Naive thymus-derived CD8-positive, alpha-beta T cell (primary cell): ENCODE results near the gene OXCT2. TPM values are rescaled to one million over a fixed set of nuclear protein-coding genes. Genes with fewer than 3 reads are reported as not detected.
"Not testable (repeated sequence)": the region's sequence is repeated elsewhere in the genome, so short reads cannot be mapped to it uniquely, and the experiment has no call there.

ENCODE experiments used
- ATAC-seq, 2 donors: fragments of 150-1000 bp; cut with Tn5 transposase in 1 of 2; sonication (Bioruptor Pico), chemical (Tn5 transposase) in 1 of 2; 1 replicate in 1 of 2; 2 replicates in 1 of 2; pipeline ENCODE4 v1.10.0; 2021; ENCODE audit warnings: mild to moderate bottlenecking in 2 of 2, moderate library complexity in 2 of 2
- POLR2A ChIA-PET: fragments of 350-600 bp; sonication (Branson Sonifier 250); formaldehyde crosslinking; loops from one replicate; lab custom pipeline; 2021; ENCODE audit warnings: antibody characterized with exemption; lab: Charles Lee
- DNase-seq, 10 donors: peaks; one replicate each; pipeline versions ENCODE4 v3.0.0 to v3.0.0-alpha.2; 2020 to 2022
- H3K27ac Mint-ChIP-seq, 10 donors: one replicate each; pipeline ENCODE4 v1.8.0; 2020 to 2022; ENCODE audit warnings: mild to moderate bottlenecking in 10 of 10, mixed read lengths in 10 of 10, moderate library complexity in 4 of 10, inconsistent platforms in 1 of 10
- H3K27me3 Mint-ChIP-seq, 5 donors: one replicate each; pipeline ENCODE4 v1.8.0; 2021 to 2022; ENCODE audit warnings: mixed read lengths in 5 of 5
- H3K36me3 Mint-ChIP-seq, 3 donors: one replicate each; pipeline ENCODE4 v1.8.0; 2020 to 2022; ENCODE audit warnings: mixed read lengths in 3 of 3, mild to moderate bottlenecking in 2 of 3, inconsistent platforms in 1 of 3
- H3K4me1 Mint-ChIP-seq, 4 donors: one replicate each; pipeline ENCODE4 v1.8.0; 2021 to 2022; ENCODE audit warnings: mixed read lengths in 4 of 4
- H3K4me3 Mint-ChIP-seq, 10 donors: one replicate each; pipeline ENCODE4 v1.8.0; 2020 to 2022; ENCODE audit warnings: mild to moderate bottlenecking in 10 of 10, mixed read lengths in 10 of 10, moderate library complexity in 6 of 10, inconsistent platforms in 1 of 10
- H3K9me3 Mint-ChIP-seq, 9 donors: one replicate each; pipeline ENCODE4 v1.8.0; 2020 to 2022; ENCODE audit warnings: mixed read lengths in 9 of 9, mild to moderate bottlenecking in 3 of 9, inconsistent platforms in 1 of 9, moderate library complexity in 1 of 9
- polyA plus RNA-seq, 3 donors: library from polyadenylated mRNA; unstranded; fragments of 300-500 nt; fragmentation: Illumina TruSeq; gene quantifications; one replicate each; pipeline ENCODE4 v1.2.3, GENCODE V29; 2021
- total RNA-seq, 8 experiments: library from RNA in 2 of 8; stranded (reverse) in 2 of 8; gene quantifications; one replicate each; pipeline ENCODE4 v1.2.3 and lab custom pipeline; 2021 to 2026

Gene OXCT2
- total and polyA plus RNA-seq, 5 experiments from 2014 or later: not detected

DNA sequence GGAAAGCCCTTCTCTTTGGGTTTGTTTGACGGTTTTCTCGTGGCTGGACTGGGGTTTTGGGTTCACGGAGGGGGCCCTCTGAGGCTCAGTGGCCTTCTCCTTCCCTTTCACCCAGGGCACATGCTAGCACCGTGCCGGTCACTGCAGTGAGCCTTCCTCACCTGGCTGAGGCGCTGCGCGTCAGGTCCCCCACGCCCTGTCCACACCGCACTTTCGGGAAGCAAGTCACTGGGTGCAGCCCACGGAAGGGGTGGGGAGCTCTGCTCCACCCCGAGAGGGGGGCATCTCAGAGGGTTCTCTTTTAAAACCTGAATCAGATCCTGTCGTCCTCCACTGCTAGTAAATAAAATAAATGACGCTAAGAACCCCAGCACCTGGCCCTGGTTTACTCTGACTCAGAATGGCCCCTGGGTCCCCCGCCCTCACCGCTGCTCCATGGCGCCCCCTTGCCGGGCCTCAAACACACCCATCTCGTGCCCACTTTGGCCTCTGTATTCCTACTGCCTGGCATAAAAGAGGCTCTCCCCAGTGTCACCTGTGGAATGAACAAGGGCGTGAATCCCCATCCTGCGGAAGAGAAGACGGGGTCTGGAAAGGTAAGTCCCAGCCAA lies 2.3 kb upstream of the OXCT2 start:
- ATAC-seq: peak; percentile 53 to 70
- POLR2A ChIA-PET, H3K27ac Mint-ChIP-seq, H3K36me3 Mint-ChIP-seq, H3K4me1 Mint-ChIP-seq, DNase-seq, H3K27me3 Mint-ChIP-seq, H3K4me3 Mint-ChIP-seq, H3K9me3 Mint-ChIP-seq: not testable (repeated sequence)

DNA sequence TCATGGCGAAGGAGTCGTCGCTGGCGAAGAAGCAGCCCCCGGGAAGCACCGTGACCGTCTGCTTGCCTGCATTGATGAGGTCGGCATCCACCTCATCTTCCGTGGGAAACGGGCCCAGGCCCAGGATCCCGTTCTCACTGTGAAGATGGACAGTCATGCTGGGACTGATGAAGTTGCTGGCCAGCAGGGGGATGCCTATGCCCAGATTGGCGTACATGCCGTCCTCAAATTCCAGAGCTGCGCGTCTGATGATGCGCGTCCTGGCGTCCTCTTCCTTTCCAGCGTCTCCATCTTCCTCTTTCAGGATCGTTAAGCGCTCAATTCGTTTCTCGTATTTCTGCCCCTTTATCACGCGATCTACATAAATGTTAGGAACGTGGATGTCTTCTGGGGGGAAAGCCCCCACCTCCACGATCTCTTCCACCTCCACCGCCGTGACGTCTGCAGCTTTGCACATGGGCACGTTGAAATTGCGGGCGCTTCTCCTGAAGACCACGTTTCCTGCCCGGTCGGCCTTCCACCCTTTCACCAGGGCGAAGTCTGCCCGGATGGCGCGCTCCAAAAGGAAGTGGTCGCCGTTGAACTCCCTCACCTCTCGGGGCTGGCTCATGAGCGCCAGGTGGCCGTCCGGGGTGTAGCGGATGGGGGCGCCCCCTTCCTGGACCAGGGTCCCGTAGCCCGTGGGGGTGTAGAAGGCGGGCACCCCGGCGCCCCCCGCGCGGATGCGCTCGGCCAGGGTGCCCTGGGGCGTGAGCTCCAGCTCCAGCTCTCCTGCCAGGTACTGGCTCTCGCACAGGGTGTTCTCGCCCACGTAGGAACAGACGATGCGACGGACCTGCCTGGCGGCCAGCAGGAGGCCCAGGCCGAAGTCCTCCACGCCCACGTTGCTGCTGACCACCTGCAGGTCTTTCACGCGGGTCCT lies 787 bp downstream of the OXCT2 start:
- POLR2A ChIA-PET, H3K27me3 Mint-ChIP-seq, H3K9me3 Mint-ChIP-seq, H3K36me3 Mint-ChIP-seq, H3K27ac Mint-ChIP-seq, H3K4me1 Mint-ChIP-seq: not testable (repeated sequence)
- DNase-seq (peak in 1 of 10 donors; percentile 29), ATAC-seq (peak; percentile 42 to 65)
- H3K4me3 Mint-ChIP-seq: peak overlapping the region in 6 of 10 donors; percentile 18 to 59 (median 44)

DNA sequence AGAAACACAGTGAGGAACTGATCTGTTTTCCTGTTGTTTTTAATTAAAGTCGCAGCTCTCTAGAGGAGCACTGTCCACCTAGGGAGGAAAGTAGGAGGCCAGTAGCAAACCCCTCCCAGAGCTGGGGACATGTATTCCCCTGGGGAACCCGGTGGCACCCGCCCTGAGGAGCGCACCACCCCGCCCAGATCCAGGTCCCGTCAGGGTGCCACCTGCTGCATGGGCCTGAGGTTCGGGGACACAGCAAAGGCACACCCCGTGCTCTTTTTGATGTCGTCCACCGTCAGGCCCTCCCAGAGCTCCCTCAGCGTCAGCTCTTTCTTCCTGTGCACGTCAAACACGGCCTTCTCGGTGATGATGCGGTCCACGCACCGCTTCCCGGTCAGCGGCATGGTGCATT lies 1.6 kb downstream of the OXCT2 start:
- H3K27ac Mint-ChIP-seq, DNase-seq: not testable (repeated sequence)

DNA sequence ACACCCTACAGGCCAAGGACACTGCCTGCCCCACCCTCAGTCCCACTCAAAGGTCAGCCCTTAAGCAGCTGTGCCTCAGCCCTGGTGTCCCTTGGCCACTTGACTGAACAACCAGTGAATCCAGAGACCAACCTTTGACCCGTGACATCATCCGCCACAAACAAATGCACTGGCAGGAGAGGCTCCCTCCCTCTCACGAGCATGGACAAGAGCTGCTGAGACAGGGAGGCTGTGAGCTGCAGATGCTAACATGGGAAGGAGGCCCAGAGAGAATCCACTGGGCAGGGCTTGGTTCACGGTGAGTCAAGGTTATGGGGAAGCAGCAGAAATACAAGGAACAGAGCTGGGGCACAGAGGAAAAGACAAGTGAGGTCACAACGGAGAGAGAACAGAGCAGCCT lies 4.7 kb downstream of the OXCT2 start:
- DNase-seq, H3K27me3 Mint-ChIP-seq, POLR2A ChIA-PET, H3K4me1 Mint-ChIP-seq, H3K27ac Mint-ChIP-seq, H3K9me3 Mint-ChIP-seq, H3K4me3 Mint-ChIP-seq, ATAC-seq, H3K36me3 Mint-ChIP-seq: not testable (repeated sequence)

More for the DNA sequence above, 1.6 kb downstream of the OXCT2 start:
- ATAC-seq, H3K36me3 Mint-ChIP-seq, H3K4me1 Mint-ChIP-seq, H3K9me3 Mint-ChIP-seq, H3K27me3 Mint-ChIP-seq, POLR2A ChIA-PET, H3K4me3 Mint-ChIP-seq: not testable (repeated sequence)

DNA sequence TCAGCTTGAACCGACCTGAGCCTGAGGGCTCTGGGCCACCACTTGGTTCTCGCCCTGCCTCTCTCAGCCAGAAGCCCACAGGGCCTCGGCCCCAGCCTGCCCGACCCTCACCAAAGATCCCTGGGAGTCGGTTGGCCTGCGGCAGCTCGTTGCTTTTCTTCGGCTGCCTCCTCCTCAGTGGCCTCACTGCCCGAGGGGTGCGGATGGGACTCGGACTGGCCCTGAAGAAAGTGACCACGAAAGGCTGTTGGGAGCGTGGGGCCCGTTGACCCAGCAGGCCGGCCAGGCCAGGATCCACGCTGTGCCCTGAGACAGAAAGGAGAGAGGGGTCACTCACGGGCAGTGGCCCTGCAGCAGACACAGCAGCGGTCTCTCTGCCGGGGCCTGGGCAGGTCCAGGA lies 6.6 kb downstream of the OXCT2 start:
- H3K4me3 Mint-ChIP-seq, DNase-seq, POLR2A ChIA-PET, H3K4me1 Mint-ChIP-seq, H3K9me3 Mint-ChIP-seq, ATAC-seq, H3K27ac Mint-ChIP-seq, H3K27me3 Mint-ChIP-seq: not testable (repeated sequence)
- H3K36me3 Mint-ChIP-seq: peaks cover 0 to 13% (median 3%) of the 10 kb centered on the region in 3 donors

DNA sequence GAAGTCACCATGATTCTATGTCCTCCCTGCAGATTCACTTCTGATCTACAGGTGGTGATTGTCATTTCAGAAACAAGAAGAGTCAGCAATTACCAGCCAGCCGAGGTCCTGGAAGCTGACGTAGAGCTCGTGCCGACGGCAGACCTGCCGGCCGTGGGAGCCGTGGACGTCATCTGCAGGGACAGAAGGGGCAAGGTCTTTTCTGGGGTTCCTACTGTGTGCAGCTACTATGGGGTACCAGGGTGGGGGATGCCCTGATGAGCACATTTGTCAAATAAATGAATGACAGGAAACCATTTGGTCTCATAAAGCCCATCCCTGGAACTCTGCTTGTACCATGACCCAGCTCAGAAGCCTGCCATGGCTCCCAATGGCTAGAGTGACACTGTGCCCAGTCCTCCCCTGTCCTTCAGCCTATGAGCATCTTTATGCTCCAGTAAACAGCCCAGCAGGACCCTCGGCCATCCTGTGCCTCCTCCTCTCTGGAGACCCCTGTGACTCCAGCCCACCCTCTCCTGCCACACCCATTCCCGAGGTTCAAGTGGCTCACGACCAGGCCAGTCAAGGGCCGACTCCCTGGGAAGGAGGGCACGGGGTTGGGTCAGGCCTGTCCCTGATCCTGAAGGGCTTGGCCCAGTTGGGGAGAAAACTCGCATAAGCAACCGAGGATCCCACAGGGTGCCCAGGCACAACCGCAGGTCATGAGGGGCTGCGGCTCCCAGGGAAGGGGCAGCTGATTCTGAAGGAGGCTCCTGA lies 7.4 kb downstream of the OXCT2 start:
- not testable (repeated sequence) for H3K4me3 Mint-ChIP-seq, ATAC-seq
- peaks cover 0 to 16% (median 5%) of the 10 kb centered on the region in 3 donors for H3K36me3 Mint-ChIP-seq

DNA sequence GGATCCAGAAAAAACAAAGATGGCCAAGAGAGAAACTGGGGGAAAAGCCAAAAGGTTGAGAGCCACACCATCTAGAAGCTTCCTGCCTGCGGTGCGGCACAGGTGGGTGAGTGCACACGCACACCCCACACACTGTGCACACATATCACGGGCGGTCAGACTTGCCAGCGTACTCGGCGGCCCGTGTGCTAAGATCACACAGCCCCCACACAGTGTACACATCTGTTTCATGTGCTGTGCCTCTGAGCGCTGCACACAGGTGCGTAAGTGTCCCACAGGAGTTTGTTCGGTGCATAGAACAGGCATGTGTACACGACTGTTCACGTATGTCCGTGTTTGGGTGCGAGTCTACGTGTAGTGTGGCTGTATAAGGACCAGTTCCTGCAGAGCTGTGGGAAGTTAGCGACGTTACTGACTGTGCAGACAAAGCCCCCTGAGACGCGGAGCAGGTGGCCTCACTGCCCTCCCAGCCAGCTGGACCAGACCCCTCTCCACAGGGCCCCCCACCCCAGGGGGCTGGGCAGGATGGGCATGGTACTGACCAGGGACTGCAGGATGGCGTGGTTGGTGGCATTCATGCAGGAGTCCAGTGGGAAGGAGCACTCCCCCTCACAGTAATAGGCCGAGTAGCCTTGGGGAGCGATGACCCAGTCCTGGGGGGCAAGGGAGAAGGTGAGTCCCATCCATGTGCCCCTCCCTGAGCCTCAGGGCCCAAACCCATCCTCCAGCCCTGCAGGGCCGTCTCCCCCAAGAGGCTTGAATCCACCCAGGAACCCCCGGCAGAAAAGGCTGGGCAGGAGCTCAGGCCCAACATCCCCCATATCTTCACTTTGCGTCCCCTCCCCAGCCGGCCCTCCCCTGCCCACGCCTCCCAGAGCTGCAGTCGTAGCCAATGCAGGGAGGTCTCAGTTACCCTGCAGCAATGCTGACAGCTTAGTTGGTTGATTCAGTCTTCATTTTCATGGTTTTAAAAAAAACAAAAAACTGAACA lies 8.3 kb downstream of the OXCT2 start:
- H3K4me1 Mint-ChIP-seq: peaks cover 0 to 1% (median 0%) of the 10 kb centered on the region in 4 donors
- ATAC-seq: no peak

More for the DNA sequence above, 7.4 kb downstream of the OXCT2 start:
- H3K9me3 Mint-ChIP-seq, H3K4me1 Mint-ChIP-seq, POLR2A ChIA-PET, DNase-seq, H3K27me3 Mint-ChIP-seq, H3K27ac Mint-ChIP-seq: not testable (repeated sequence)

DNA sequence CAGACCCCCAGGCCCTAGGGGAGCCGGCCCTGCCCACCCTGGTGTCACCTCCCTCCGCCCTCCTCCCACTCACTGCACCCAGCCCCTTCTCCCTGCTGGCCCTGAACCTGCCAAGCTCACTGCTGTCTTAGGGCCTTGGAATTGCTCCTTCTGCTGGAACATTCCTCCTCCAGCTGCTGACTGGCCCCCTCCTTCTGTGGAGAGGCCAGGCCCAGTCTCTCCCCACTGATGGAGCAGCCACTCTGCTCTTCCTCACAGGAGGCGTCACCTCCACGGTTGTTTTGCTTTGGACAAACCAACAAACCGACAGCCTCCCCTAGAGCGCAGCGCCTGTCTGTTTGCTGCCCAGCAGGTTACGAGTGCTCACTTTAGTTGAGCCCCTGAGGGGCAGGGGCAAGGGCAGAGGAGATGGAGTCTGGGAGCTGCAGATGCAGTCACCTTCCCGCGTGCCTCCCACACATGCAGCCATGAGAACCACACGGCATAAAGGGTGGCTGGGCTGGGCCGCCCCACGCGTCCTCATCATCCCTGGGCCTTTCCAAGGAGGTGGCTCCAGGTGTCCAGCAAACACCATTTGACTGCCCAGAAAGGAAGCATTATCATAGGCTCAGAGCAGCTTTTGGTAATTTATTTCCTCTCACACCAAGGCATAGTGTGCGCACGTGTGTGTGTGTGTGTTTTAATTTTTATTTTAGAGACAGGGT lies 9.4 kb downstream of the OXCT2 start:
- POLR2A ChIA-PET: interaction anchor here (0.5 kb wide), 1 partner anchor 27 kb away, joined by 3 read pairs; the partner anchor contains the start of gene BMP8B
- Mint-ChIP-seq H3K27me3 (no peaks in the 10 kb centered on the region), H3K9me3 (no peaks in the 10 kb centered on the region), H3K4me1 (peaks cover 0 to 1% (median 0%) of the 10 kb centered on the region in 4 donors), H3K36me3 (peaks cover 0 to 34% (median 8%) of the 10 kb centered on the region in 3 donors), H3K4me3 (no peak overlapping the region), H3K27ac (peak overlapping the region in 2 of 10 donors; percentile 52 to 80)
- no peak for DNase-seq
- ATAC-seq: no peak

More for the DNA sequence above, 8.3 kb downstream of the OXCT2 start:
- Mint-ChIP-seq H3K4me3 (no peak overlapping the region), H3K9me3 (no peaks in the 10 kb centered on the region), H3K27me3 (no peaks in the 10 kb centered on the region), H3K36me3 (peaks cover 0 to 23% (median 5%) of the 10 kb centered on the region in 3 donors), H3K27ac (no peak overlapping the region)
- POLR2A ChIA-PET: no interaction called here
- DNase-seq: peak in 1 of 10 donors; percentile 45

DNA sequence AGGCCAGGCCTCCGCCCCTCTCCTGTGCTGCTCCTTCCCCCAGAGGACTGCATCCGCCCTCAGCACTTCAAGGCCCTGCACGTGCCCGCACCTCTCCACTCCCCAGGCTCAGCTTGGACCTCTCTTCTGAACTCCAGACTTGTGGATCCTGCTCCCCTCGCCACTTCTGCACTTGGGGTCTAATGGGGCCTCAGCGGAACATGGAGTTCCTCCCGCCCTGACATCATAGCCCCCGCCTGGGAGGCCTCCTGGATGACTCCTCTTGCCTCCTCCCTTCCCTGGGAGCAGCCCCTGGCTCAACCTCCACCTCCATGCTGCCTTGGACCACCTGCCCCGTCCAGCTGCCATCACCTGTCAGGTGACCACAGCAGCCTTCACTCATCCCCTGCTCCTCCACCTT lies 10.1 kb downstream of the OXCT2 start:
- H3K4me1 Mint-ChIP-seq: peaks cover 0 to 3% (median 0%) of the 10 kb centered on the region in 4 donors
- H3K4me3 Mint-ChIP-seq: no peak overlapping the region
- no peaks in the 10 kb centered on the region for H3K9me3 Mint-ChIP-seq
- H3K36me3 Mint-ChIP-seq: peaks cover 0 to 40% (median 12%) of the 10 kb centered on the region in 3 donors
- H3K27me3 Mint-ChIP-seq: no peaks in the 10 kb centered on the region
- POLR2A ChIA-PET: no interaction called here
- ATAC-seq (no peak), DNase-seq (no peak)
- H3K27ac Mint-ChIP-seq: no peak overlapping the region

DNA sequence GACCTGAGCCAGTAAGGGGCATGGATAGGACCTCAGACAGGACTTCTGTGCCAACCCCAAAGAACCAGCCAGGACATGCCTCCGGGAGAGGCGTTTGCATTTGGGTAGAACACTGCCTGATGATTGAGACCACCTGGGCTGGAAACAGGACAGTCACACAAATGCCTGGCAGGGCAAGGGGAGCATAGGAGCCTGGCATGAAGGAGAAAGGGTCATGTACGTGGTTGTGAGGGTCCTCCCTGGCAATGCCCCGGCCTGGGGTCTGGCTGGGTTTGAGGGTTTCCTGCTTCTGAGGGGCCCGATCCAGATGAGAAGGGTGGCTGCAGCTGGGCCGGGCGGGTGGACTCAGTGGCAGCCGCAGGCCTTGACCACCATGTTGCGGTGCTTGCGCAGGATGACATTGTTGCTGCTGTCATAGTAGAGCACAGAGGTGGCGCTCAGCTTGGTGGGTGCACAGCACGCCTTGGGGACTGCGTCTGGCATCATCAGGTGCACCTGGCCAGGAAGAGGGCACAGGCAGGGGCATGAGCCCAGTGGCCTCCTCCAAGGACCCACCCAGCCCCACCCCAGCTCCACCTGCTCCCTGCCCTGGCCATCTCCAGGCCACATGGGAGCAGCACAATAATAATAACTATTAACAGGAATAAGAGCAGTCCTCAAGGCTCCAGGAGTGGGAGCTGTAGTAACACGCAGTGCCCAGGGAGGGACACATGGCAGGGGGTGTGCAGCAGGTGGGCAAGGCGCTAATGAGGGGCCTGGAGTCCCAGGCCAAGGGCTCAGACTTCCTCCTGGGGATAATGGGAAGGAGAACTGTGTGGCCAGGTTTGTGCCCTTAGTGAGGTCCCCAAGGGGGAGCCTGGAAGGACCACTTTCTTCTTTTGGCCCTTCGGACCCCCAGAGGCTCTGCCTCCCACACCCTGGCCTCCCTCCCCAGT lies 10.8 kb downstream of the OXCT2 start:
- no peak overlapping the region for H3K4me3 Mint-ChIP-seq
- H3K27me3 Mint-ChIP-seq: no peaks in the 10 kb centered on the region
- ATAC-seq (no peak), DNase-seq (no peak)
- H3K36me3 Mint-ChIP-seq: peaks cover 0 to 43% (median 12%) of the 10 kb centered on the region in 3 donors
- H3K27ac Mint-ChIP-seq: peak overlapping the region in 1 of 10 donors; percentile 34
- no peaks in the 10 kb centered on the region for H3K9me3 Mint-ChIP-seq
- peaks cover 0 to 3% (median 0%) of the 10 kb centered on the region in 4 donors for H3K4me1 Mint-ChIP-seq
- POLR2A ChIA-PET: no interaction called here

DNA sequence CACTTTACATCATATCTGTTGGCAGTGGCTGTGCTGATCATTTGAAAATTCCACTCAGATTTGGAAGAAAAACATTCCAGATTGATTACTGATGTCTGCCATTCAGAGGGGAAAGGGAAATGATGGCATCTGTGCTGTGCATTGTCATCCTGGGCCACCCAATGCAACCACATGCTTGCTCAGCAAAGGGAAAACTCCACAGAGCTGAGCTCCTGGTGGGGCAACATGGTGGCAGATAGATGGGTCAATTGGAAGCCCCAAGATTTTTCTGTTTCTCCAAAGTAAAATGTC lies 11.8 kb downstream of the OXCT2 start:
- H3K9me3 Mint-ChIP-seq: no peaks in the 10 kb centered on the region
- H3K27me3 Mint-ChIP-seq: no peaks in the 10 kb centered on the region
- H3K36me3 Mint-ChIP-seq: peaks cover 0 to 52% (median 14%) of the 10 kb centered on the region in 3 donors
- DNase-seq: no peak
- H3K27ac Mint-ChIP-seq: no peak overlapping the region
- no peak overlapping the region for H3K4me3 Mint-ChIP-seq
- H3K4me1 Mint-ChIP-seq: peaks cover 0 to 3% (median 0%) of the 10 kb centered on the region in 4 donors
- no peak for ATAC-seq
- POLR2A ChIA-PET: no interaction called here
